Fibroblast of the conjunctiva (primary cell): ENCODE measurements around the gene BANK1.
A peak's percentile ranks its signal among the peaks of the same experiment; 100 is the strongest.

Experiments used
- DNase-seq: peaks from one replicate; pipeline ENCODE4 v3.0.0-alpha.2; 2010; ENCODE audit warnings: low read depth

Gene BANK1

GRCh38 chr4:101960431-101960830, 169.9 kb downstream of the BANK1 start:
- DNase-seq, result no peak

- peak; percentile 1 for DNase-seq
Observed at GRCh38 chr4:101961144-101961543, 170.6 kb downstream of the BANK1 start.

DNA sequence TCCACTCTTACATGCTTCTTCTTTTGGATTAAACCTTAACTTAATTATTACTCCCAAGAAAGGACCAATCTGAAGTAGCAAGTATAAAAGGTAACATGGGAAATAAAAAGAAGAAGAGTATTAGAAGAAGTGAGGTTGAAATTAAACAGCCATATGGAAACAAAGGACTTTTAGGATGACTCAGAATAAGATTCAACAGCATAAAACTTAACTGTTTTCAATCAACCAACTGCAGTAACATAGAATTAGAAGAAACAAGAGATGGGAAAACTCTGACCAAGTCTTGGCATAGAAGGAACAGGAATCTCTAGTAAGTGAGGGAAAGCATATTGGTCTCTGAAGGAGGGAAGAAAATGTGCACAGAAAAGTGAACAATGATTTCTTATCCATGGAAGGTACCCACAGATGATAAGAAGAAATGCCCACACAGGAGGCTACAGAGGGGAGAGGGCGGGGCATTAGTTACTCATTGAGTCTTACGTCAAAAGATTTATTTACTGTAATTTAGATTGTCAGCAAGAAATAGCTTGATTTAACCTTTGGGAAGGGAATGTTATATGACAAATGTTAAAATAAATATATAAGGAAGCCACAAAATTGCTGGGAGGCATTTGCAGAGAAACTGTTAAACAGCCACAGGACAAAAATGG, 177.3 kb downstream of the BANK1 start:
- DNase-seq, result no peak

DNA sequence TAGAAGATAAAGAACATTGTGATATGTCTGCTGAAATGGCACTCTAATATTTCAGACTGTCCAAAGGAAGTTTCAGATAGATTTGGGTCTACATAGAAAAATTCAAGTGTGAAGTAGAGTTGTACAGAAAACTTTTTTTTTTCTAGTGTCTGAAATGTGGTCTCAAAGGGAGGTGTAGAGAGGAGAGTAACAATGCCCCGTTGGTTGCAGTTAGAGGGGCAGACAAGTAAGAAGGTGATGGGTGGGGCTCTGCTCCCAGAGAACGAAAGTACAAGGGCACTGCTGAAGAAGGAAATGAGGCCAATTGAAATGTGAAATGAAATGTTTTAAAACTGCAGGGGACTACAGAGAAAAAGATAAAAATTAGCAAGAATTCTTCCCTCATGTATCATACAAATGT, 177.8 kb downstream of the BANK1 start:
- no peak for DNase-seq

DNA sequence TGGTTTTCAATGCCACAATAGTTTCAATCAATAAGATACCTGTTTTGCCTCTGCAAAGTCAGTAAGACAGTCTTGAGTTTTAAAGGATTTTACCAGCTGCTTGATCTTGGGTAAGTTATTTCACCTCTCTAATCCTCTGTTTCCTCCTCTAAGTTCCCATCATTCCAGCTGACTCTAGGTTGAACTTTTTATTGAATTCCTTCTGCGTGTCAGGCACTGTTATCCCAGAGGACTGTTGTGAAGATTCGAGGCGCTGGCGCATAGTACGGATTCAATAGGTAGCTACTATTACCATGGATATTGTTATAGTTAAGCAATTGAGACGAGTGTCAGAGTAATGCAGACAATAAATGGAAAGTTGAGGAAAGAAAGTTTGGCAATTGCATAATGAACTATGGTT, 179.4 kb downstream of the BANK1 start:
- DNase-seq, result no peak

DNA sequence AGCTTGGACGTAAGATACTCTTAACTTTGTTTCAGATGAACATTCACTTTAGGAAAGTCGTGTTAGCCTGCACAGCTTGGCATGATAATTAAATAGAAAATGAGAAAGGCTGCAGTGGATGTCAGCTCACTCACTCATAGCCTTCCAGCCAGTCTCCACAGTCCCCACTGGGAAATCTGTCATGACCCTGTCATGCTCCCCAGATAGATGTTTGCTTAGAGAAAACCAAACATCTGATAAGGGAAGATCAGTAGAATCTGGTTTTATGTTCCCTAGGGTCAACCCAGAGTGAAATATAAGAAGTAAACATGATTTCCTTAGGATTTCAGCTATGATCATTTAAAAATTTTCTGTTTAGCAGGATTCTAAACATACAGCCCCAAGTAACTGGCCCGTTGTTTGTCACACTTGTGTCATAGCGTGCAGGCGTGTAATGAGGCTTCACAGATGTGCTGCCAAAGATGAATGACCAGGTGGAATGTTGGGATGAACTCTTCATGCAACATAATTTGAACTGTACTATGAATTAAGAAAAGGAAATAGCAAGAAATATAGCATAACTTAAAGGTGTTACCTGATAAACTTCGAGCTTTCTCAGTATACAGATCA, 180.1 kb downstream of the BANK1 start:
- no peak for DNase-seq

GRCh38 chr4:101972791-101973190, 182.3 kb downstream of the BANK1 start:
- DNase-seq, result no peak

GRCh38 chr4:101973361-101973760, 182.8 kb downstream of the BANK1 start:
- no peak for DNase-seq

DNA sequence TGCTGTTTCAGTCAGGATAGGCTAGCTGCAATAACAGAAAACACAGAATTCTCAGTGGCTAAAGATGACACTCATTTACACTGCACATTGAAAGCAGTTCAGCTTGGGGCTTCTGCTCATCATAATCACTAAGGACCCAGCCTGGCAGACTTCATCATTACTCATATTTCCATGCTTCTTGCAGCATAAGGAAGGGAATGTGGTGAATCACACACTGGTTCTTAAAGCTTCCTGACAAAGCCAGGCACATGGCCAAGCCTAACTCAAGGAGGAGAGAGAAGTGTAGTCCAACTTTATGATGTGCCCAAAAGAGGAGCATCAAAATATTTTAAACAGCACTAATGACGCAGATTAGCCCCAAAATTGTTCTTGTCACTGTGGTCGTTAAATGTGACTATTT, 186.5 kb downstream of the BANK1 start:
- DNase-seq, result peak; percentile 98

GRCh38 chr4:101981756-101982155, 191.2 kb downstream of the BANK1 start:
- no peak for DNase-seq

GRCh38 chr4:101983835-101984234, 193.3 kb downstream of the BANK1 start:
- DNase-seq, result no peak

- DNase-seq, result no peak
Observed at GRCh38 chr4:101987623-101988243, 197.2 kb downstream of the BANK1 start.

DNA sequence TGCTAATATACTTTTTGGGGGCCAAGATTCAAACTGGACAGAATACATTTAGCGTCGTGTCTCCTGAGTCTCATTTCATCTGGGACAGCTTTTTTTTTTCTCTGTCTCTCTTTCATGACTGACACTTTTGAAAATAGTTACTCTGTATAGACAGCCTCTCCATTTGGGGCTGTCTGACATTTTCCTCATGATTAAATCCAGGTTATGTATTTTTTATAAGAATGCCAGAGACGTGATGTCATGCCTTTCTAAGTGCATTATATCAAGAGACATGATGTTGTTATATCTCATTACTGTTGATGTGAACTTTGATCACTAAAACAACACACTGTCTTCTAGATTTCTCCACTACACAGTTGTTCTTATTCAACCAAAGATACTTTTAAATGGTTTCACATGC, 199.0 kb downstream of the BANK1 start:
- no peak for DNase-seq

GRCh38 chr4:101992446-101992845, 201.9 kb downstream of the BANK1 start:
- no peak for DNase-seq

DNA sequence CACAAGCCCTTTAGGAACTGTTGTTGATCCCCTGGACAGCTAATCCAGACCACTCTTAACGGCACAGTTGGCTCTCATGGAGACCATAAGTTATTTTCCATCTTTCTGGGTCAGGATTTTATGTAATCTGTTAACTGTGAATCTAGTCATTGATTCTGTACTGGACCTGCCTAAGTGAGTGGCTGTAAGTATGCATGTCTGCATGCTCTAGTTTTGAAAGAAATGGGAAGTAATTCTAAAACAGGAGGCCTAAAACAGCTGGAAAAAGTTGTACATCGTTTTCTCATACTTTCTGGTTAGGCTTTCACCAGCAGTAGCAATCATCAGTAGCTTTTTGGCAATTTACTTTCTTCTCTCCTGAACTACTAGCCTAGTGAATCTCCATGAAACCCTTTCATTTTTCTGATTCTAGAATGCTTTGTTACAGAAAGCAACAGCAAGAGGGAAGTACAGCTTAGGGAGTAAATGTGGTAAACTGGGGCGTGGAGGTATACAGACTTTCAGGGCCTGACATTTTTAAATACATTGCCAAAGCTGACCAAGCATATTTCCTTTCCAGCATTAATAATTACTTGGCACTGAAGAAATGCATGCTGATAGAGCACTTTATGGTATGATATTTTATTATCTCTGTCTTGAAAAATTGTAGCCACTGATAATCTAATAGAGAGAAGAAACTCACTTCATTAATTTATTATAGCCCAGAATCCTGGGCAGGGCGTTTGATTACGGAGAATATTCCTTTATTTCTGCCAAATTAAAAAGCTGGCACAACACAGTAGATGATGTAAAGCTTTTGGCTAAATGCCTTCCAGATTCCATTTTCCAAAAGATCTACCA, 202.7 kb downstream of the BANK1 start:
- DNase-seq, result no peak

DNA sequence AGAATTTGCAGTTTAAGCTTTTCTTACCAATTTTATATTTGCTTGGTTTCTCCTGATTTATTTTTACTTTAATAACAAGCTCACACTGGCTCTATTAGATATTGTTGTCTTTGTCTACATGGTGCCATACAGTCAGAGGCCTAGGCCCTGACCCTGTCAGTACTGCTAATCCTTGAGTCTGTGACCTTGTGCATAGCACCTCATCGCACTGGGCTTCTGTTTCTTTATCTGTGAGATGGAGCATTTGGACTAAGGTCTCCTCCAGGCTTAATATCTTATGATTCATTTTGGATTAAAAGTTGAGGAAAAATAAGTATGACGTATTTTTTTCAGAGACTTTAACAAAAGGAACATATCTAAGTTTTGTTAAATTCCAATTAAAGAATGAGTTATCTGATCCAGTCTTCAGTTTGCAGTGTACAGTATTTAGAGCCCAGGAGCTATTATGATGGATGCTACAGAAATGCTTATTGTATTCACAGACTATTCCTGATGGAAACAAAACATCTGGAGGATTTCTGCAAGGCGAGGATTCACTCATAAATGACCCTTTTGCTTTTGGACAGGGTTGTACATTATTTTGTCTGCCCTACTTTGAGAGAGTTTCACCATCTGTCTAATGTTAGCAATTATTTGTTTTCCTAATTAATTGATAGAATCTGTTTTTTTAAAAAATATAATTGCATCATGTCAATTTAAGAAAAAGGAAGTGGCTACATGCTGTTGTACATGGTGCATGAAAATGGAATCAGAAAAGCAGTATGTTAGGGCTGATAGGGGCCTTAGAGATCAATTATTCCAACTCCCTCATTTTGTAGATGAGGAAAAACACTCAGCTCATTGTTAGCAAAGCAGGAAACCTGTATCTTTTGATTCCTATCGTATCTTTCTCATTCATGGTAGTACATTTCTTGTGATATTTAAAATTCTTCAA, 203.6 kb downstream of the BANK1 start:
- no peak for DNase-seq

DNA sequence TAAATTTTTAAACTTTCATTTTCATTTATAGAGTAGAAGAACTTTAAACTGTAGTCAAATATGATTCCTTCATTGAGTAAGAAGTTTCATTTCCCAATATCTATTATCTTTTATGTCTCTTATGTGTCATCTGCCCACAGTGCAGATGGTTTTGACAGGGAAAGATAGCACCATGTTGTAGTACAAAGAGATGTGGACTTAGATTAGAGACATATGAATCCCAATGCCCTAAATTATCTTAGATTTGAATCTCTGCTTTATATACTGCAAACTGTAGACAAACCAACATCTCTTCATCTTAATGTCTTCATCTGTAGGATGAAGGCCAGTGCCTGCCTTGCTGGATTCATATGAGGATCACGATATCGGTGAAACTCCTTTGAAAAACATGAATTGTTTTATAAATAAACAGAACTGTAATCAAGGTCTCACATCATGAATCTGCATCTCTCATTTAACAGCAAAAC, 217.5 kb downstream of the BANK1 start:
- DNase-seq, result no peak

DNA sequence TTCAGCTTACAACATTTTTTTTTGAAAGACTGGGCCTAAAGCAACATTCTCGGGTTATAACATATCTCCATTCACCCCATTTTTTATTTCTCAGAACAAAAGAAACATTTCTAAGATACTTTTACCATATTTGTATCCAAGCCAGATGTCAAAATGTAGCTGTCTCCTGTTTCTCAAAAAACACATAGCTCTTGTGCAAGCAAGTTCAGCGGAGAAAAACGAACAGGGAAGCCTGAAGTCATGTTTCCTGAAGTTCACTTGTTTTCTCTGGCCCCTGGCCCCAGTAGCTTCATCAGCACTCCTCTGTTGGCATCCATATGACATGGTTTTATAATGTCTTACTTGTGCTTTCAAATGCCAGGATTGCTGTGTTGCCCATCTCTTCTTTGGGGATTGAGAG, 218.2 kb downstream of the BANK1 start:
- no peak for DNase-seq

- no peak for DNase-seq
Observed at GRCh38 chr4:102022343-102022742, 231.8 kb downstream of the BANK1 start.

- DNase-seq, result no peak
Observed at GRCh38 chr4:102027961-102028360, 237.4 kb downstream of the BANK1 start.

GRCh38 chr4:102031406-102031805, 240.9 kb downstream of the BANK1 start:
- no peak for DNase-seq

DNA sequence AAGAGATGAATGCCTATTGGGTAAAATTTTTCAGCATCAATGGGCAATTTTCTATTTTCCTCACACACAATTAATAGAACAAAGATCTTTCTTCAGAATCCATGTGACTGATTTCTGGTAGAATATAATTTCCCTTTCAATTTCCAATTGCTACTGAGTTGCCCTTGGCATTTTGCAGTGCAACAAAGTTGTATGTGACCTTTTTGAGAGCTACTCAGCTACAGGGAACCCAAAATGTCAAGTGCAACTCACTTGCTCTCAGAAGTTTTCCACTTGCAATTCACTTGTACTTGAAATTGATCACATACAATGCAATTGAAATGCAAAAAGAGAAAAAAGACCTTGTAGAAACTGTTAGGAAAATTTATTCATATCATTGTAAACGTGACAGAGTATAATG, 245.5 kb downstream of the BANK1 start:
- DNase-seq, result no peak
